ENCODE results near the gene ZNF532.

DNA sequence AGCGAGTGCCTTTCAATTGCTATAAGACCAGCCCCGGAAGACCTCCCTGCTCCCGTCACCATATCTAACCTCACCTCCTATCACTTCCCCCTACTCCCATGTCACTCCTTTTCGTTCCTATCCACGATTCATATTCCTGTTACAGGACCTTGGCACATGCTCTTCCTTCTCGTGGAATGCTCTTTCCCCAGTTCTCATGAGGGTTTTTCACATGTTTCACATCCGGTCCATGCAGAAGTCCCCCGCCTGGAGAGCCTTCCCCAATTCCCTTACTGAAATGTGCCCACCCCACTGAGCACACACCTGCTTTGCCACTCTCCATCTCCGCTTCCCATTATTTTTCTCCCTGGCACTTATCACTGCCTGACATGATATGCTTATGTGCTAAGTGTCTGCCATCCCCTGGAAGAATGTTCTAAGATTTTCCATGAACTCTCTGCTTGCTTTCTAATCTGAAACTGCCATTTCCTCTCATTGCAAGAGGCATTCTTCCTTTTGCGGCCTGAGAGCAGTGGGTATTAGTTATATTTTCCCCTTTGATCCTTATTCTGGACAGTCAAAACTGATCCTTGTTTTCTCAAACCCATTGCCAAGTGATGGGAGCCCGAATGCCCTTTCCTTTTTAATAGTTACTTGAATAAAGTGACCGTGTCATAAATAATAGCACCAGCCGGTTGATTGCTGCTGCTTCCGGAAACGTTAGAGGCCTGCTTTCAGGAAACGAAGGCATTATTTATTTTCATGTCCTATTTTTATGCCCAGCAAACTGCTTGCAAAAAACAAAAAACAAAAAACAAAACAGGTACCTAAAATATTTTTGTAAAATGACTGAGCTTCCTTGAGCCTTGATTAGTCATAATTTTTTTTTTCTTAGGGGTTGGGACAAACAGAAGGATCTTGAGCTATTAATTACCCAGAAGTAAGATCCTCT lies 127.9 kb downstream of the ZNF532 start:
- no peak for TF ChIP-seq CTCF (conservative IDR thresholded peaks at IDR 0.05 in 1 of 2, IDR thresholded peaks at IDR 0.05 in 1 of 2; ENCODE audit: extremely low read depth in 1 of 2, insufficient read depth in 1 of 2, low read depth in 1 of 2, low read length in 2 of 2)
- no peak for TF ChIP-seq EZH2 (IDR thresholded peaks at IDR 0.05; ENCODE audit: borderline replicate concordance, low read length)
